ENCODE measurements around the gene RPS18. TPM values are rescaled to one million over a fixed set of nuclear protein-coding genes. Genes with fewer than 3 reads are reported as not detected.
A peak's percentile ranks its signal among the peaks of the same experiment; 100 is the strongest.

Gene RPS18
- total and polyA plus RNA-seq, 2 donors (not counting 1 experiment from before 2014, with no cell fraction given), result 4,034 to 4,995 TPM

DNA sequence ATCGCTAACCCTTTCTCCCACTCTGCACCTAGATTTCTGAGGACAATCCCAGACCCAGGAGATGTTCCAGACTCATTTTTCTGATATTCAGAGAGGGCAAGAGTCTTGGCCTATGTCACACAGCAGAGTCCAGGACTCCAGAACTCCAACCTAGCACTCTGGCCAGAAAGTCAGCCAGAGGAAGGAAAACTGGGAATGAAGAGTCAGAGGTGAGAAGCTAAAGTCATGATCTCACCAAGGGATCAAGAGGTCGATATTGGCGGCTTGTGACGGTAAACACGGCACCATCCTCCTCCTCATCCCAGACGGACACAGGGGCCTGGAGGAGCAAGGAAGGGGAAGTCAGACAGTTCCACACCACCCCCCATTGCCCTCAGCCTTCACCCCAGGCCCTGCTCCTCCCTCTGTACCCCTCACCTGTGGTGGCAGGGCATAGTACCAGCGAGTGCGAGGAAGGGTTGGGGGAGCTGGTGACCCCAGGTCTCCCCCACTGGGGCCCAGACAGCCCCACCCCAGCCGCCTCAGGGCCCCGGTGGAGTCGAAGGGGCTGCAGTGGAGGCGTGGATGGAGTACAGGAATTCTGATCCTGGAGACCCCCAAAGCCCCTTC, 25.0 kb downstream of the RPS18 start:
- TF ChIP-seq EZH2 (IDR thresholded peaks at IDR 0.05; ENCODE audit: low read length, missing control alignments), result no peak
- TF ChIP-seq, protein P1, sequence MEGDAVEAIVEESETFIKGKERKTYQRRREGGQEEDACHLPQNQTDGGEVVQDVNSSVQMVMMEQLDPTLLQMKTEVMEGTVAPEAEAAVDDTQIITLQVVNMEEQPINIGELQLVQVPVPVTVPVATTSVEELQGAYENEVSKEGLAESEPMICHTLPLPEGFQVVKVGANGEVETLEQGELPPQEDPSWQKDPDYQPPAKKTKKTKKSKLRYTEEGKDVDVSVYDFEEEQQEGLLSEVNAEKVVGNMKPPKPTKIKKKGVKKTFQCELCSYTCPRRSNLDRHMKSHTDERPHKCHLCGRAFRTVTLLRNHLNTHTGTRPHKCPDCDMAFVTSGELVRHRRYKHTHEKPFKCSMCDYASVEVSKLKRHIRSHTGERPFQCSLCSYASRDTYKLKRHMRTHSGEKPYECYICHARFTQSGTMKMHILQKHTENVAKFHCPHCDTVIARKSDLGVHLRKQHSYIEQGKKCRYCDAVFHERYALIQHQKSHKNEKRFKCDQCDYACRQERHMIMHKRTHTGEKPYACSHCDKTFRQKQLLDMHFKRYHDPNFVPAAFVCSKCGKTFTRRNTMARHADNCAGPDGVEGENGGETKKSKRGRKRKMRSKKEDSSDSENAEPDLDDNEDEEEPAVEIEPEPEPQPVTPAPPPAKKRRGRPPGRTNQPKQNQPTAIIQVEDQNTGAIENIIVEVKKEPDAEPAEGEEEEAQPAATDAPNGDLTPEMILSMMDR (conservative IDR thresholded peaks at IDR 0.05 in 1 of 2, IDR thresholded peaks at IDR 0.05 in 1 of 2; ENCODE audit: low read depth in 1 of 2, low read length in 2 of 2), result no peak
- Histone ChIP-seq H3K36me3 (ENCODE audit: control insufficient read depth, insufficient read depth, low read length) (peaks cover 12% of the 10 kb centered on the region), H3K4me1 (ENCODE audit: control insufficient read depth, extremely low read depth, insufficient read depth, low read length) (peaks cover 2% of the 10 kb centered on the region), H3K9ac (ENCODE audit: insufficient read depth, low read length) (peak overlapping the region; percentile 65), H3K4me2 (ENCODE audit: extremely low read depth, insufficient read depth, low read length) (peak overlapping the region; percentile 44), H2AFZ (ENCODE audit: low read length) (no peak overlapping the region), H3K79me2 (ENCODE audit: control insufficient read depth, insufficient read depth, low read length) (peaks cover 3% of the 10 kb centered on the region), H3K27ac (ENCODE audit: insufficient read depth, low read length) (no peak overlapping the region), H3K27me3 (ENCODE audit: control insufficient read depth, insufficient read depth, low read length) (no peaks in the 10 kb centered on the region), H4K20me1 (ENCODE audit: control insufficient read depth, extremely low read depth, insufficient read depth, low read length) (no peaks in the 10 kb centered on the region), H3K4me3 (replicated peaks in 1 of 4; ENCODE audit: control extremely low read depth in 1 of 4, insufficient read depth in 1 of 4, low read depth in 3 of 4, low read length in 4 of 4) (peak overlapping the region in 2 of 4 experiments; percentile 80 to 81), H3K9me3 (ENCODE audit: control insufficient read depth, insufficient read depth, low read depth, low read length) (no peaks in the 10 kb centered on the region)
- no peak for DNase-seq (ENCODE audit: low read depth in 2 of 2)

DNA sequence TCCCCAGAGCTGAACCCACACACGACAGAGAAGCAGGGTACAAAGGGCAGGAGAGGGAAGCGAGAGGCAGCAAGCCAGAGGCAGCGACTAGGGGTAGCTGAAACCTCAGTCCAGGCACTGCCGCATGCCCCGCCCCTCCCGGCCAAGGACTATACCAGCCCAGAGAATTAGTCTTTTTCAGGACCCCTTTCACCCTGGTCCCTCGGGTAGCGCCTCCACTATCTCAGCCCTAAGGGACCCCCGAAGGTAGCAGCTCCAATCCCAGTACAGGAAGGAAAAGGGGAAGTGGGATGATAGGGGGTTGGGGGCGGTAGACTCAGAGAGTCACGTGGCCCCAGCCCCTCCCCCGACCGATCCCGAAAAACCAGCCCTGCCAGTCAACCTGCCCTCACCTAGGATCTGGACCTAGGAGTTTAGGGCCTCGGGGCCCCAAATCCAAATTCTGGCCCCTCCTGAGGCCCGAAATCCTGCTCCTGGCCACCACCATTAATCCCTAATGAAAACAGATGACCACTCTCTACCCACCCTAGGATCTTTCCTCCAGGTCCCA, 25.6 kb downstream of the RPS18 start:
- Histone ChIP-seq H3K9ac (ENCODE audit: insufficient read depth, low read length) (peak overlapping the region; percentile 65), H3K4me2 (ENCODE audit: extremely low read depth, insufficient read depth, low read length) (peak overlapping the region; percentile 44), H3K79me2 (ENCODE audit: control insufficient read depth, insufficient read depth, low read length) (peaks cover 3% of the 10 kb centered on the region), H3K27ac (ENCODE audit: insufficient read depth, low read length) (peak overlapping the region; percentile 48), H3K27me3 (ENCODE audit: control insufficient read depth, insufficient read depth, low read length) (no peaks in the 10 kb centered on the region), H2AFZ (ENCODE audit: low read length) (no peak overlapping the region), H3K36me3 (ENCODE audit: control insufficient read depth, insufficient read depth, low read length) (peaks cover 8% of the 10 kb centered on the region), H4K20me1 (ENCODE audit: control insufficient read depth, extremely low read depth, insufficient read depth, low read length) (no peaks in the 10 kb centered on the region), H3K4me1 (ENCODE audit: control insufficient read depth, extremely low read depth, insufficient read depth, low read length) (peaks cover 2% of the 10 kb centered on the region), H3K4me3 (replicated peaks in 1 of 4; ENCODE audit: control extremely low read depth in 1 of 4, insufficient read depth in 1 of 4, low read depth in 3 of 4, low read length in 4 of 4) (peak overlapping the region; percentile 24 to 81 (median 54)), H3K9me3 (ENCODE audit: control insufficient read depth, insufficient read depth, low read depth, low read length) (no peaks in the 10 kb centered on the region)
- TF ChIP-seq EZH2 (IDR thresholded peaks at IDR 0.05; ENCODE audit: low read length, missing control alignments), result no peak
- DNase-seq (ENCODE audit: low read depth in 2 of 2), result no peak

DNA sequence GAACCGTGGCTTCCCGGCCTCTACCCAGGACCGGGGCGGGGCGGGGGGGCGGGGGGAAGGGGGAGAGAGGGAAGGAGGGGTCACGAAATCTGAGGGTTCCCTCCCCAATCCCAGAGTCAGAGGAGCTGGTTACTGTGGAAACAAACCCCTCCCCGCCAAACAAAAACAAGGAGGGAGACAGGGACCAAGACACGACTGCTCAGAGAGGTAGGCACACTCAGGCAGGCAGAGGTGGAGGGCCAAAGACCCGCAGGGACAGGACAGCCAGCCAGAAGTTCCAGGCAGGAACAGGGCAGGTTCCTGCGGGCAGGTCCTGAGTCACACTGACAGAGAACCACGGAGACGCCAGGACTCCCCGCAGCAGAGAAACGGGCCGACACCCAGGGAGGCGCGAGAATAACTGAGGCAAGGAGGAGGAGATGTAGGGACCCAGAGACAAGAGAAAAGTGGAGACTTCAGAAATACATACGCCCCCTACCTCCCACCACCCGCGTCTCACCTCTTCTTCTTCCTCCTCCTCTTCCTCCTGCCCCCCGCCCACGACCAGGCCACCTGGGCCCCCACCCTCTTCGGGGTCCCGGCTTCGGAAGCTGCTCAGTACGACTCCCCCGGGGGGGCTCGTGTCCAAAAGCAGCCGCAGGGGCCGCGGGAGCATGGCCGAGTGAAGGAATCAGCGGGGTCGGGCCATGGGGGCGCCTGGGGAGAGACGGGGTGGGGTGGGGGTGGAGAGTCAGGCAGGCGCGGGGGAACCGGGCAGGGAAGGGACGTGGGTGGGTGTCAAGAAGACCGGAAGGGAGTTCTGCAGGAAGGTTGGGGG, 26.3 kb downstream of the RPS18 start:
- H2AFZ ChIP-seq (ENCODE audit: low read length), result no peak overlapping the region
- peak; percentile 76 to 78 for DNase-seq (ENCODE audit: low read depth in 2 of 2)

More for the DNA sequence above, 26.3 kb downstream of the RPS18 start:
- no peaks in the 10 kb centered on the region for H3K27me3 ChIP-seq (ENCODE audit: control insufficient read depth, insufficient read depth, low read length)
- H3K4me1 ChIP-seq (ENCODE audit: control insufficient read depth, extremely low read depth, insufficient read depth, low read length), result peaks cover 2% of the 10 kb centered on the region
- TF ChIP-seq EZH2 (IDR thresholded peaks at IDR 0.05; ENCODE audit: low read length, missing control alignments), result no peak
- TF ChIP-seq, protein P1 (conservative IDR thresholded peaks at IDR 0.05 in 1 of 2, IDR thresholded peaks at IDR 0.05 in 1 of 2; ENCODE audit: low read depth in 1 of 2, low read length in 2 of 2), result no peak
- peak overlapping the region; percentile 96 for H3K4me2 ChIP-seq (ENCODE audit: extremely low read depth, insufficient read depth, low read length)
- peak overlapping the region; percentile 96 for H3K9ac ChIP-seq (ENCODE audit: insufficient read depth, low read length)
- peak overlapping the region; percentile 80 to 100 (median 88) for H3K4me3 ChIP-seq (replicated peaks in 1 of 4; ENCODE audit: control extremely low read depth in 1 of 4, insufficient read depth in 1 of 4, low read depth in 3 of 4, low read length in 4 of 4)
- H4K20me1 ChIP-seq (ENCODE audit: control insufficient read depth, extremely low read depth, insufficient read depth, low read length), result no peaks in the 10 kb centered on the region
- H3K36me3 ChIP-seq (ENCODE audit: control insufficient read depth, insufficient read depth, low read length), result peaks cover 8% of the 10 kb centered on the region
- H3K9me3 ChIP-seq (ENCODE audit: control insufficient read depth, insufficient read depth, low read depth, low read length), result no peaks in the 10 kb centered on the region
- peak overlapping the region; percentile 99 for H3K27ac ChIP-seq (ENCODE audit: insufficient read depth, low read length)
- peaks cover 3% of the 10 kb centered on the region for H3K79me2 ChIP-seq (ENCODE audit: control insufficient read depth, insufficient read depth, low read length)

All from fibroblast of lung (primary cell).